Measurements from ENCODE around the gene MBOAT1. TPM values are rescaled to one million over a fixed set of nuclear protein-coding genes. Genes with fewer than 3 reads are reported as not detected.

The MBOAT1 gene
- total and polyA plus RNA-seq, 8 donors, result 2.4 to 47.2 (median 12.2) TPM

DNA sequence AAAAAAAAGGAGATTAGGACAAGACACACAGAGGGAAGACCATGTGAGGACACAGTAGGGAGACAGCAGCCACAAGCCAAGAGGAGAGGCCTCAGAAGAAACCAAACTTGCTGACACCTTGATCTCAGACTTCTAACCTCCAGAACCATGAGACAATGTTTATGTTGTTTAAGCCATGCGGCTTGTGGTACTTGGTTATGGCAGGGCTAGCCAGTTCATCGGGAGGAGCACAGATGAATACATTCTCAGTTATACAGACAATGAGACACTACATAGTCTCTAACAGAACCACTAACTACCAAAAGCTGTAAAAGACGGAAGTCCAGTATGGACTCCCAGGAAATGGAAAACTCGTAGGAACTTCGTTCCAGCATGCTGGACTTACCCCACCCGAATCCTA is 116.8 kb downstream of the MBOAT1 start:
- TF ChIP-seq EP300 (IDR thresholded peaks at IDR 0.05) (no peak), POLR2AphosphoS5 (IDR thresholded peaks at IDR 0.05) (no peak), POLR2A (IDR thresholded peaks at IDR 0.05) (no peak)
- TF ChIP-seq, protein P1, sequence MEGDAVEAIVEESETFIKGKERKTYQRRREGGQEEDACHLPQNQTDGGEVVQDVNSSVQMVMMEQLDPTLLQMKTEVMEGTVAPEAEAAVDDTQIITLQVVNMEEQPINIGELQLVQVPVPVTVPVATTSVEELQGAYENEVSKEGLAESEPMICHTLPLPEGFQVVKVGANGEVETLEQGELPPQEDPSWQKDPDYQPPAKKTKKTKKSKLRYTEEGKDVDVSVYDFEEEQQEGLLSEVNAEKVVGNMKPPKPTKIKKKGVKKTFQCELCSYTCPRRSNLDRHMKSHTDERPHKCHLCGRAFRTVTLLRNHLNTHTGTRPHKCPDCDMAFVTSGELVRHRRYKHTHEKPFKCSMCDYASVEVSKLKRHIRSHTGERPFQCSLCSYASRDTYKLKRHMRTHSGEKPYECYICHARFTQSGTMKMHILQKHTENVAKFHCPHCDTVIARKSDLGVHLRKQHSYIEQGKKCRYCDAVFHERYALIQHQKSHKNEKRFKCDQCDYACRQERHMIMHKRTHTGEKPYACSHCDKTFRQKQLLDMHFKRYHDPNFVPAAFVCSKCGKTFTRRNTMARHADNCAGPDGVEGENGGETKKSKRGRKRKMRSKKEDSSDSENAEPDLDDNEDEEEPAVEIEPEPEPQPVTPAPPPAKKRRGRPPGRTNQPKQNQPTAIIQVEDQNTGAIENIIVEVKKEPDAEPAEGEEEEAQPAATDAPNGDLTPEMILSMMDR (IDR thresholded peaks at IDR 0.05), result no peak
- no peaks in the 10 kb centered on the region for H3K9me3 ChIP-seq
- DNase-seq, result no peak

GRCh38 chr6:20092071-20092566 is 120.2 kb downstream of the MBOAT1 start:
- Histone ChIP-seq H3K27ac (no peak overlapping the region), H3K9me3 (peaks cover 0 to 7% (median 2%) of the 10 kb centered on the region in 4 donors), H3K36me3 (no peaks in the 10 kb centered on the region), H3K4me3 (no peak overlapping the region), H3K27me3 (no peaks in the 10 kb centered on the region), H3K4me1 (peaks cover 0 to 4% (median 0%) of the 10 kb centered on the region in 4 donors)
- intact Hi-C loops (cut with DNase I; ENCODE audit: low total_unique reads), result loop anchor here (10.0 kb wide), 1 partner anchor 433 kb away; no protein-coding TSS in a partner anchor
- TF ChIP-seq POLR2A (IDR thresholded peaks at IDR 0.05) (no peak), POLR2AphosphoS5 (IDR thresholded peaks at IDR 0.05) (no peak), EP300 (IDR thresholded peaks at IDR 0.05) (no peak)
- TF ChIP-seq, protein P1 (IDR thresholded peaks at IDR 0.05), result peak in 5 of 7 experiments; percentile 44 to 77 (median 60)
- peak in 1 of 2 donors; percentile 78 for DNase-seq
- 2 to 14% (median 9%) methylated on average over 1 of the region's 1 CpG for WGBS, 5 donors

More for the DNA sequence above, 116.8 kb downstream of the MBOAT1 start:
- Histone ChIP-seq H3K36me3 (peaks cover 7 to 22% (median 13%) of the 10 kb centered on the region in 4 donors), H3K4me3 (no peak overlapping the region), H3K4me1 (peaks cover 0 to 11% (median 2%) of the 10 kb centered on the region in 4 donors), H3K27ac (no peak overlapping the region), H3K27me3 (no peaks in the 10 kb centered on the region)
- WGBS, 5 donors, result 89 to 99% (median 93%) methylated on average over 5 to 6 of the region's 6 CpGs
- intact Hi-C loops (cut with DNase I; ENCODE audit: low total_unique reads), result loop anchor here (10.0 kb wide), 1 partner anchor 429 kb away; no protein-coding TSS in a partner anchor

- DNase-seq, result no peak
- no peaks in the 10 kb centered on the region for H3K4me1 ChIP-seq
- H3K4me3 ChIP-seq, result no peak overlapping the region
- H3K36me3 ChIP-seq, result no peaks in the 10 kb centered on the region
- intact Hi-C loops (cut with DNase I; ENCODE audit: low total_unique reads), result no loop called here
- no peak for TF ChIP-seq POLR2AphosphoS5 (IDR thresholded peaks at IDR 0.05)
- TF ChIP-seq, protein P1 (IDR thresholded peaks at IDR 0.05), result no peak
- peaks cover 0 to 19% (median 3%) of the 10 kb centered on the region in 4 donors for H3K9me3 ChIP-seq
- H3K27ac ChIP-seq, result no peak overlapping the region
- no peaks in the 10 kb centered on the region for H3K27me3 ChIP-seq
Measured at GRCh38 chr6:20086992-20087391, 125.3 kb downstream of the MBOAT1 start.

DNA sequence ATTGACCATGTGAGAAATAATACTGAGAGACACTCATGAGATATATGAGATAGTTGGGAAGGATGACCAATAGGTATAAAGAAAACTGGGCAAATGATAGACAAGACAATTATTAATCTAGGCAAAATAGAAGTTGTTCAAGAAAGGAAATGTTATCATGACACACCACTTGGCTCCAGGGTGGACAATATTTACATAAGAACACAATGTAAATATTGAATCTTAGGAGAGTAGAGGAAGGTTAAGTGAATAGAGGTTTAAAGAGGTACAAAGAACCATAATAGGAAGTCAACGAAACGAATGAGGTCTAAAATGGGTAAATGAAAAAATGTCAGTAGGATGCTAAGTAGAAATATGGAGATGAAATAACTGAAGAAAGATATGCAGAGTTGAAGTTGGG is 126.5 kb downstream of the MBOAT1 start:
- WGBS, 5 donors, result 37 to 62% (median 53%) methylated on average over 2 of the region's 2 CpGs
- no peaks in the 10 kb centered on the region for H3K36me3 ChIP-seq
- no peak overlapping the region for H3K27ac ChIP-seq
- intact Hi-C loops (cut with DNase I; ENCODE audit: low total_unique reads), result no loop called here
- TF ChIP-seq POLR2A (IDR thresholded peaks at IDR 0.05) (no peak), EP300 (IDR thresholded peaks at IDR 0.05) (no peak), POLR2AphosphoS5 (IDR thresholded peaks at IDR 0.05) (no peak)
- TF ChIP-seq, protein P1 (IDR thresholded peaks at IDR 0.05), result no peak
- H3K4me3 ChIP-seq, result no peak overlapping the region
- DNase-seq, result no peak
- no peaks in the 10 kb centered on the region for H3K27me3 ChIP-seq
- H3K9me3 ChIP-seq, result peaks cover 0 to 19% (median 3%) of the 10 kb centered on the region in 4 donors
- H3K4me1 ChIP-seq, result no peaks in the 10 kb centered on the region

Measured in stomach (tissue), 9 donors.